K562 (cell line): ENCODE data around the gene ZNF165. TPM values are rescaled to one million over a fixed set of nuclear protein-coding genes. Genes with fewer than 3 reads are reported as not detected.

Source experiments
- E2F1 ChIP-seq: sonication (generic); formaldehyde crosslinking; IDR thresholded peaks from 2 replicates; pipeline ENCODE4 v1.8.1; 2023; ENCODE audit warnings: mild to moderate bottlenecking, missing genetic modification reagents, moderate library complexity
- ESRRA ChIP-seq: fragments of 450-650 bp; IDR thresholded peaks from 2 replicates; pipeline ENCODE4 v1.6.1; 2014; ENCODE audit warnings: low read depth, mild to moderate bottlenecking, moderate library complexity, borderline replicate concordance
- HIVEP1 ChIP-seq: fragments of 250-450 bp; sonication (Bioruptor Pico); IDR thresholded peaks from 2 replicates; pipeline ENCODE4 v1.4.0; 2020; ENCODE audit warnings: mild to moderate bottlenecking
- LARP7 ChIP-seq: fragments of 450-650 bp; IDR thresholded peaks from 2 replicates; pipeline ENCODE4 v1.6.1; 2016
- RBM15 ChIP-seq: fragments of 200-400 bp; formaldehyde crosslinking; IDR thresholded peaks from 2 replicates; pipeline ENCODE4 v1.6.1; 2018; ENCODE audit warnings: mild to moderate bottlenecking, low read length, moderate library complexity; ENCODE audit not compliant: insufficient read depth
- RFX7 ChIP-seq: fragments of 250-450 bp; sonication (Bioruptor Pico); IDR thresholded peaks from 2 replicates; pipeline ENCODE4 v1.5.1; 2021; ENCODE audit warnings: mild to moderate bottlenecking
- SMARCB1 ChIP-seq: IDR thresholded peaks from 2 replicates; pipeline ENCODE4 v1.6.1; 2011; ENCODE audit warnings: improper control_type of control experiment, low read depth; ENCODE audit not compliant: insufficient read length
- SPI1 ChIP-seq: IDR thresholded peaks from 2 replicates; pipeline ENCODE4 v1.6.1; 2011; ENCODE audit warnings: low read depth, low read length, control low read depth, borderline replicate concordance
- ZNF23 ChIP-seq: fragments of 250-450 bp; sonication (Bioruptor Pico); IDR thresholded peaks from 2 replicates; pipeline ENCODE4 v1.4.0; 2020; ENCODE audit warnings: mild to moderate bottlenecking
- ZNF764 ChIP-seq: fragments of 250-450 bp; sonication (Bioruptor Pico); IDR thresholded peaks from 2 replicates; pipeline ENCODE4 v1.4.0; 2020; ENCODE audit warnings: low read depth, mild to moderate bottlenecking, moderate library complexity
- ZNF785 ChIP-seq: fragments of 250-450 bp; sonication (Bioruptor Pico); IDR thresholded peaks from 2 replicates; pipeline ENCODE4 v1.4.0; 2020; ENCODE audit warnings: mild to moderate bottlenecking
- polyA plus RNA-seq, 8 experiments: library from polyadenylated mRNA; depleted of rRNA in 4 of 8; stranded (reverse) in 5 of 8; unstranded in 3 of 8; fragments of >200 nt; fragmentation: Nextera tagmentation in 2 of 8; fragmentation: Illumina TruSeq in 1 of 8; extraction: Ambion mirVana in 2 of 8; extraction: Trizol in 1 of 8; gene quantifications; 2 replicates each; pipeline versions ENCODE4 v1.2.1 to v1.2.3, GENCODE V29; 2011 to 2014; ENCODE audit warnings: inconsistent platforms in 1 of 8, missing spikeins in 1 of 8
- total RNA-seq, 7 experiments: library from RNA; depleted of rRNA in 6 of 7; stranded (reverse); fragments of >200 nt in 6 of 7; fragmentation: Illumina TruSeq in 2 of 7; extraction: Trizol in 2 of 7; gene quantifications; 2 replicates each; pipeline versions ENCODE4 v1.2.1 to v1.2.3, GENCODE V29; 2011 to 2021; ENCODE audit warnings: low replicate concordance in 1 of 7

The ZNF165 gene
- total and polyA plus RNA-seq, 9 of the 15 experiments (the other 6 are each of a cell fraction or from before 2014, with no cell fraction given) = 0.82 to 3.6 (median 1.2) TPM

DNA sequence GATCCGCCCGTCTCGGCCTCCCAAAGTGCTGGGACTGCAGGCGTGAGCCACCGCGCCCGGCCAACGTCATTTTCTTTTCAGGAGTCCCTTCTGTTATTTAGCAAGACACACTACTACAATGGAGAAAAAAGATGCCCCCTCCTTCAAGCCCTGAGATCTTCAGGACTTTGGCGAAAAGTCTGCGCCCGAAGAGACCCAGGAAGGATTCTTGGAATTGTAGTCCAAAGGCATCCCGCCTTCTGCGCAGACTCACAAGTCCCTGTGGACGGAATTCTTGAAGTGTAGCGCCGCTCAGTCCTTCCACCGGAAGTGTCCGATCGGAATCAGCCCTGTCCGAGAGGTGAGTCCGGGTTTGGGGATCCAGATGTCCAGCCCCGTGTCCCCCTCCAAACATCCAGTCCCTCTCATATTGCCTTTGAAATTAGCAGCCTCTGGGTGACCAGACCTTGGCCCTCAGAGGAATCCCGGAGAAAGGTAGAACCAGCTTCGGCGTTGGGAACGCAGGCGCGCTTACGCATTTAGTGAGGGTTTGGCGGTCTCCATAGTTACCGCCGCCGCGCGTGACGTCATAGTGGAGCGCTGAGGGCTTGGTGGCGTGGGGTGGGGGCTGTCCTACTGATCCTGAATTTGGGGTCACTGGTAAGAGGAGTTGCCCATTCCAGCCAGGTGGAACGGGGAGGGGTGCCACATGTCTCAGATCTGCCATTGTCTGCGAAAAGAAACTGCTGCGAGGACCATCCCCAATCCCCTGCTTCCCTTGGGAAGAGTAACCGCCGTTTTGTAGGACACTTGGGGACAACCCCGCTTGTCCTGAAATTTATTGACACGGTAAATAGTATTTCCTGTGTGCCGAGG is 490 bp downstream of the ZNF165 start (continued):
- TF ChIP-seq E2F1 = peak; percentile 89
- TF ChIP-seq RFX7 (CRISPR knock-in tag) = no peak
- TF ChIP-seq LARP7 = no peak; the same call in 1 of the 2 replicates
- TF ChIP-seq SMARCB1 = no peak
- peak; percentile 75 for TF ChIP-seq ESRRA
- TF ChIP-seq ZNF785 = no peak
- TF ChIP-seq RBM15 = no peak
- no peak for TF ChIP-seq HIVEP1
- no peak for TF ChIP-seq ZNF764 (CRISPR knock-in tag)
- no peak for TF ChIP-seq SPI1
- no peak for TF ChIP-seq ZNF23 (CRISPR knock-in tag)
